Measurements from ENCODE around the gene CWF19L2. TPM values are rescaled to one million over a fixed set of nuclear protein-coding genes. Genes with fewer than 3 reads are reported as not detected.

CWF19L2 gene
- polyA plus RNA-seq, 1 of the 3 experiments (the other 2 are of a cell fraction) = 0.74 TPM

DNA sequence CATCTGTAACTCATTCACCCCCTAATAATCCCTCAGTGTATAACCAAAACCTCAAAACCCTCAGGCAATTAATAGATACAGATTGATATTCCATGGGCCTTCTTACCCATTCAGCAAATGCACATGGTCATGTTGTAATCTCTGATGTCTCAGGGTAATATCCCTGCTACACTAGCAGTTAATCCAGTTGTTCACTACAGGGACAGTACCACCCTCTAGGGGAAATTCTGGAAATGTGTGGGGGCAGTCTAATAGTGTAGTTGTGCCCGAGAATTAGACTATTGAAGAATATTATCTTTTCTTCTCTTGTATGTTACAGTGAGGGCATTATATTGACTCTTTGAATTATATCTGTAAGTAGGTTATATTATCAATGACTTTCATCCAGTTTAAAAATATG, 175.4 kb downstream of the CWF19L2 start:
- Histone ChIP-seq H3K4me1 (ENCODE audit: control insufficient read depth in 1 of 2, insufficient read depth in 2 of 2, low read depth in 1 of 2, low read length in 1 of 2) (no peaks in the 10 kb centered on the region), H3K9me2 (no peaks in the 10 kb centered on the region), H2AFZ (ENCODE audit: low read depth) (no peak overlapping the region), H3K9me3 (no peaks in the 10 kb centered on the region), H3K27ac (ENCODE audit: low read depth in 2 of 2, low read length in 1 of 2) (no peak overlapping the region), H3F3A (replicated peaks; ENCODE audit: insufficient read depth) (no peaks in the 10 kb centered on the region), H4K20me1 (ENCODE audit: insufficient read depth) (no peaks in the 10 kb centered on the region), H3K4me2 (no peak overlapping the region), H3K36me3 (replicated peaks in 1 of 2; ENCODE audit: control insufficient read depth in 1 of 2, insufficient read depth in 2 of 2, low read length in 1 of 2) (no peaks in the 10 kb centered on the region), H3K79me2 (ENCODE audit: insufficient read depth) (no peaks in the 10 kb centered on the region), H3K9ac (no peak overlapping the region), H3K27me3 (ENCODE audit: insufficient read depth) (no peaks in the 10 kb centered on the region), H3K4me3 (ENCODE audit: low read depth in 2 of 2, low read length in 1 of 2) (no peak overlapping the region)
- ChIA-PET POLR2A (no interaction called here), CTCF (no interaction called here)
- 90% methylated on average over 1 of the region's 1 CpG for WGBS (ENCODE audit: low lambda C conversion rate)
- TF ChIP-seq FOSL2 (IDR thresholded peaks at IDR 0.05; ENCODE audit: borderline replicate concordance, low read depth) = no peak
- TF ChIP-seq POLR2AphosphoS5 (IDR thresholded peaks at IDR 0.05; ENCODE audit: low read depth, low read length) = no peak
- no peak for TF ChIP-seq ZBTB33 (IDR thresholded peaks at IDR 0.05; ENCODE audit: borderline replicate concordance, low read depth)
- TF ChIP-seq MAX (IDR thresholded peaks at IDR 0.05; ENCODE audit: low read depth) = no peak
- TF ChIP-seq EZH2phosphoT487 (IDR thresholded peaks at IDR 0.05; ENCODE audit: borderline replicate concordance, low read depth) = no peak
- TF ChIP-seq JUND (IDR thresholded peaks at IDR 0.05) = no peak
- TF ChIP-seq NRF1 (IDR thresholded peaks at IDR 0.05; ENCODE audit: low read depth, low read length) = no peak
- TF ChIP-seq FOXJ3 (CRISPR knock-in tag; IDR thresholded peaks at IDR 0.05) = no peak
- no peak for TF ChIP-seq TCF12 (IDR thresholded peaks at IDR 0.05)
- TF ChIP-seq TEAD4 (IDR thresholded peaks at IDR 0.05; ENCODE audit: borderline replicate concordance, insufficient read depth) = no peak
- TF ChIP-seq RXRA (IDR thresholded peaks at IDR 0.05; ENCODE audit: borderline replicate concordance, low read depth) = no peak
- no peak for TF ChIP-seq ELF1 (IDR thresholded peaks at IDR 0.05)
- TF ChIP-seq SMC3 (IDR thresholded peaks at IDR 0.05; ENCODE audit: low read depth, low read length) = no peak
- TF ChIP-seq CHD2 (IDR thresholded peaks at IDR 0.05; ENCODE audit: low read length, partially characterized antibody) = no peak
- no peak for TF ChIP-seq MXI1 (IDR thresholded peaks at IDR 0.05; ENCODE audit: low read depth, low read length)
- no peak for TF ChIP-seq GATA2 (CRISPR knock-in tag; IDR thresholded peaks at IDR 0.05)
- TF ChIP-seq MEF2A (IDR thresholded peaks at IDR 0.05; ENCODE audit: borderline replicate concordance, low read depth) = no peak
- no peak for TF ChIP-seq GABPA (IDR thresholded peaks at IDR 0.05; ENCODE audit: low read depth)
- no peak for TF ChIP-seq RCOR1 (IDR thresholded peaks at IDR 0.05; ENCODE audit: low read length)
- no peak for DNase-seq

Other genes with a start within 250 kb of the CWF19L2 start
- 2.4 and 3.5 TPM in 2 replicates for gene ALKBH8, start 107.9 kb upstream of the CWF19L2 start, polyA plus RNA-seq (2012; rRNA removed)
- not detected in 2 replicates for gene ELMOD1, start 133.3 kb upstream of the CWF19L2 start, polyA plus RNA-seq (2012; rRNA removed)

All from SK-N-SH (cell line).